SK-N-SH treated with all-trans-retinoic acid at 6 μM for 48 hours (cell line): ENCODE results near the gene FAM47E.

Experiments used
- ATAC-seq: fragments of 200-7000 bp; cut with Tn5 transposase; 3 replicates; pipeline ENCODE4 v1.9.1; 2020; ENCODE audit warnings: mild to moderate bottlenecking, moderate library complexity
- ARNTL ChIP-seq: fragments of 450-650 bp; formaldehyde crosslinking; IDR thresholded peaks from 2 replicates; pipeline ENCODE4 v1.5.0; 2020; ENCODE audit warnings: low read depth, mild to moderate bottlenecking, moderate library complexity, borderline replicate concordance
- BACH2 ChIP-seq: fragments of 250-450 bp; sonication (Bioruptor Pico); IDR thresholded peaks from 2 replicates; pipeline ENCODE4 v1.9.0; 2021; ENCODE audit warnings: mild to moderate bottlenecking, borderline replicate concordance
- CSDC2 ChIP-seq: fragments of 250-450 bp; sonication (Bioruptor Pico); IDR thresholded peaks from 2 replicates; pipeline ENCODE4 v1.5.0; 2020; ENCODE audit warnings: mild to moderate bottlenecking, moderate library complexity
- ESRRG ChIP-seq: fragments of 250-450 bp; sonication (Bioruptor Pico); IDR thresholded peaks from 2 replicates; pipeline ENCODE4 v1.6.1; 2021; ENCODE audit warnings: mild to moderate bottlenecking
- GLIS3 ChIP-seq: fragments of 250-450 bp; sonication (Bioruptor Pico); IDR thresholded peaks from 2 replicates; pipeline ENCODE4 v1.5.0; 2020; ENCODE audit warnings: mild to moderate bottlenecking, moderate library complexity
- OSR1 ChIP-seq: fragments of 250-450 bp; sonication (Bioruptor Pico); IDR thresholded peaks from 2 replicates; pipeline ENCODE4 v1.8.0; 2022; ENCODE audit warnings: moderate library complexity, mild to moderate bottlenecking, inconsistent platforms
- PPARA ChIP-seq: fragments of 250-450 bp; sonication (Bioruptor Pico); IDR thresholded peaks from 2 replicates; pipeline ENCODE4 v1.5.0; 2020; ENCODE audit warnings: mild to moderate bottlenecking, borderline replicate concordance
- SNAI2 ChIP-seq: fragments of 250-450 bp; sonication (Bioruptor Pico); IDR thresholded peaks from 2 replicates; pipeline ENCODE4 v1.5.0; 2020; ENCODE audit warnings: mild to moderate bottlenecking, moderate library complexity
- TCF4 ChIP-seq: fragments of 250-450 bp; sonication (Bioruptor Pico); IDR thresholded peaks from 2 replicates; pipeline ENCODE4 v1.8.0; 2021; ENCODE audit warnings: mild to moderate bottlenecking, moderate library complexity, borderline replicate concordance
- TOX ChIP-seq: fragments of 250-450 bp; sonication (Bioruptor Pico); IDR thresholded peaks from 2 replicates; pipeline ENCODE4 v1.8.0; 2021; ENCODE audit warnings: mild to moderate bottlenecking, moderate library complexity, borderline replicate concordance
- ZC3H10 ChIP-seq: fragments of 250-450 bp; sonication (Bioruptor Pico); IDR thresholded peaks from 2 replicates; pipeline ENCODE4 v1.5.1; 2021; ENCODE audit warnings: mild to moderate bottlenecking, moderate library complexity
- ZFP3 ChIP-seq: fragments of 250-450 bp; sonication (Bioruptor Pico); IDR thresholded peaks from 2 replicates; pipeline ENCODE4 v1.5.0; 2020; ENCODE audit warnings: mild to moderate bottlenecking, moderate library complexity
- ZFP30 ChIP-seq: fragments of 450-650 bp; formaldehyde crosslinking; IDR thresholded peaks from 2 replicates; pipeline ENCODE4 v1.5.0; 2022; ENCODE audit warnings: mild to moderate bottlenecking, moderate library complexity
- ZNF565 ChIP-seq: fragments of 450-650 bp; formaldehyde crosslinking; conservative IDR thresholded peaks from 2 replicates; pipeline ENCODE4 v1.5.0; 2020; ENCODE audit warnings: low read depth, mild to moderate bottlenecking, moderate library complexity
- ZNF70 ChIP-seq: fragments of 450-650 bp; formaldehyde crosslinking; IDR thresholded peaks from 2 replicates; pipeline ENCODE4 v1.5.0; 2020; ENCODE audit warnings: mild to moderate bottlenecking, moderate library complexity
- ZNF8 ChIP-seq: fragments of 450-650 bp; formaldehyde crosslinking; IDR thresholded peaks from 2 replicates; pipeline ENCODE4 v1.5.0; 2020; ENCODE audit warnings: mild to moderate bottlenecking, moderate library complexity
- TF ChIP-seq, protein P1 (sequence below): fragments of 250-450 bp; sonication (Bioruptor Pico); IDR thresholded peaks from 2 replicates; pipeline ENCODE4 v1.5.1; 2020; ENCODE audit warnings: low read depth, mild to moderate bottlenecking, moderate library complexity
- TF ChIP-seq, protein P2 (sequence below): fragments of 250-450 bp; sonication (Bioruptor Pico); IDR thresholded peaks from 2 replicates; pipeline ENCODE4 v1.5.1; 2021; ENCODE audit warnings: mild to moderate bottlenecking, moderate library complexity
- TF ChIP-seq, protein P3 (sequence below): fragments of 250-450 bp; sonication (Bioruptor Pico); IDR thresholded peaks from 2 replicates; pipeline ENCODE4 v1.5.0; 2020; ENCODE audit warnings: mild to moderate bottlenecking, moderate library complexity
- TF ChIP-seq, protein P4 (sequence below): fragments of 250-450 bp; sonication (Bioruptor Pico); IDR thresholded peaks from 2 replicates; pipeline ENCODE4 v1.8.0; 2021; ENCODE audit warnings: low read depth, mild to moderate bottlenecking, moderate library complexity, borderline replicate concordance
- TF ChIP-seq, protein P5 (sequence below): fragments of 250-450 bp; sonication (Bioruptor Pico); IDR thresholded peaks from 2 replicates; pipeline ENCODE4 v1.8.0; 2020; ENCODE audit warnings: mild to moderate bottlenecking, moderate library complexity, borderline replicate concordance

Gene FAM47E

DNA sequence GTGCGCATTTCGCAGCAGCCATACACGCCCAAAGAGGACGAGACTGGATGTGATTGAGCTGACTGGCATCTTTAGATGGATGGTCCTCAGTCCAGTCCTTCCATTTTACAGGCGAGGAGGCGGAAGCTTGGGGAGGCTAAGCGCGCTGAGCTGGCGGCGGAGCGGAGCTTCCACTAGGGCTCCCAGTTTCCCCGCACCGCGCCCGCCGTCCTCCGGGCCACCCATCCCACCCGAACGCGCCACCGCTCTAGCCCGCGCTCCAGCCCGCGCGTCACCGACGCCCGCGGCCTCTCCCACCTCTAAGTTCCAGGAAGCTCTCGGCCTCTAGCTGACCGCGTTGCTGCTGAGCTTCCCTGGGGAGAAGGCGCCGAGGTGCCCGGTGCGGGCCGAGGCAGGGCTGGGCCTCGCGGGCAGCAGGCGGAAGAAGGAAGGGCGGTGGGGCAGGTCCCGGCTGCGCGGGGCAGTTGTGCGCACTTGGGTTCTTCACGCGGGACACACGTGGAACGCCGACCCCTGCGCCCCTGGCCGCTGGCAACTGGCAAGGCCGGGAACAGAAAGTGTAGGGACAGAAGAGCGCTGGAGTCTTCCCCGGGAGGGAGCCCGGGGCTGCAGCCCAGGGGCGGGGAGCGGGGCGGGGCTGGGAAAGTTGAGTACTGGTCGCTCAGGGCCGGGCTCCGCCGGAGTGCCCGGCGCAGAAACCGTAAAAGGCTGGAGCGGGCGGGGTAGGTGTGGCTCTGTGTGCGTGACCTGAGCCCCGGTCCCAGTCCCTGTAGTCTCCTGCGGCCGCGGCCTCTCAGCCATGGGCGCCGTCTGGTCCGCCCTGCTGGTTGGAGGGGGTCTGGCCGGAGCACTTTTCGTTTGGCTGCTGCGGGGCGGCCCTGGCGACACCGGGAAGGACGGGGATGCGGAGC, 54.7 kb downstream of the FAM47E start, which contains the start of gene STBD1 (continued):
- TF ChIP-seq PPARA (CRISPR knock-in tag) = no peak
- TF ChIP-seq ZNF70 = no peak
- no peak for TF ChIP-seq ESRRG (CRISPR knock-in tag)
- TF ChIP-seq, protein P1, sequence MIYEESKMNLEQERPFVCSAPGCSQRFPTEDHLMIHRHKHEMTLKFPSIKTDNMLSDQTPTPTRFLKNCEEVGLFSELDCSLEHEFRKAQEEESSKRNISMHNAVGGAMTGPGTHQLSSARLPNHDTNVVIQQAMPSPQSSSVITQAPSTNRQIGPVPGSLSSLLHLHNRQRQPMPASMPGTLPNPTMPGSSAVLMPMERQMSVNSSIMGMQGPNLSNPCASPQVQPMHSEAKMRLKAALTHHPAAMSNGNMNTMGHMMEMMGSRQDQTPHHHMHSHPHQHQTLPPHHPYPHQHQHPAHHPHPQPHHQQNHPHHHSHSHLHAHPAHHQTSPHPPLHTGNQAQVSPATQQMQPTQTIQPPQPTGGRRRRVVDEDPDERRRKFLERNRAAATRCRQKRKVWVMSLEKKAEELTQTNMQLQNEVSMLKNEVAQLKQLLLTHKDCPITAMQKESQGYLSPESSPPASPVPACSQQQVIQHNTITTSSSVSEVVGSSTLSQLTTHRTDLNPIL = no peak

DNA sequence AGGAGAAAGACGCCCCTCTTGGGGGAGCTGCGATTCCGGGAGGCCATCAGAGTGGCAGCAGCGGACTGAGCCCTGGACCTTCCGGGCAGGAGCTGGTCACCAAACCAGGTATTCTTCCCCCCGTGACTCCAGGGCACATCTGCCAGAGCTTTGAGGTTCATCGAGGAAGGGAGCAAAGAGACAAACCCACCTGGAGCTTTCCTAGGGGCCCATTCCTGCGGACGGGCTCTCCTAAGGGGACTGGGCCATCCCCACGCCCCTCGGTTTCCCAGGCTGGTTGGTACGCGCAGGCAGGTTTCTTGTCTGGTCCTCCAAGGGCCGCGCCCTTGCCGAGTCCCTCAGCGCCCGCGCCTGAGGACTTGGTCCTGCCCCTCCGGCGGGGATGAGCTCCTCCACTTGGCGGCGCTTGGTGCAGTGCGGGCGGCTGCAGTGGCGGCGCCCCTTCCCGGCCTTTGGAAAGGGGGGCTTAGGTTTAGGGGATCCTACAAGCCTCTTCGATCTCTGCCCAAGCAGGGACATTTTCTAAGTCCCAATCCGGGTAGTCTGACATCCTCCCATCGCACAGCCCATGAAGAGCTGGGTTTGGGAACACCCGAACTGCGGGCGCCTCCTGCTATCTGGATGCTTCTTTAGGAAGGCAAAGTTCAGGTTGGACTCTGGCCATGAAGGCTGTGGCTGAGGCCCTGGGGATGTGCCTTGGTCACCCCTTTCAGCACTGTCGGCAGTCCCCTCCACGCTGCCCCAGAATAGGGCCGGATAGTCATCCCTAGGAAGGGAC, 55.5 kb downstream of the FAM47E start:
- TF ChIP-seq ZNF565 (CRISPR knock-in tag) (no peak), BACH2 (CRISPR knock-in tag) (no peak), OSR1 (CRISPR knock-in tag) (no peak), ZNF70 (no peak), ARNTL (CRISPR knock-in tag) (no peak), TOX (CRISPR knock-in tag) (no peak), PPARA (CRISPR knock-in tag) (no peak), ZFP3 (CRISPR knock-in tag) (no peak), CSDC2 (CRISPR knock-in tag) (no peak), TCF4 (CRISPR knock-in tag) (no peak), SNAI2 (CRISPR knock-in tag) (no peak), ZC3H10 (CRISPR knock-in tag) (no peak), ZFP30 (CRISPR knock-in tag) (no peak), ZNF8 (CRISPR knock-in tag) (no peak), GLIS3 (CRISPR knock-in tag) (no peak)
- TF ChIP-seq, protein P2, sequence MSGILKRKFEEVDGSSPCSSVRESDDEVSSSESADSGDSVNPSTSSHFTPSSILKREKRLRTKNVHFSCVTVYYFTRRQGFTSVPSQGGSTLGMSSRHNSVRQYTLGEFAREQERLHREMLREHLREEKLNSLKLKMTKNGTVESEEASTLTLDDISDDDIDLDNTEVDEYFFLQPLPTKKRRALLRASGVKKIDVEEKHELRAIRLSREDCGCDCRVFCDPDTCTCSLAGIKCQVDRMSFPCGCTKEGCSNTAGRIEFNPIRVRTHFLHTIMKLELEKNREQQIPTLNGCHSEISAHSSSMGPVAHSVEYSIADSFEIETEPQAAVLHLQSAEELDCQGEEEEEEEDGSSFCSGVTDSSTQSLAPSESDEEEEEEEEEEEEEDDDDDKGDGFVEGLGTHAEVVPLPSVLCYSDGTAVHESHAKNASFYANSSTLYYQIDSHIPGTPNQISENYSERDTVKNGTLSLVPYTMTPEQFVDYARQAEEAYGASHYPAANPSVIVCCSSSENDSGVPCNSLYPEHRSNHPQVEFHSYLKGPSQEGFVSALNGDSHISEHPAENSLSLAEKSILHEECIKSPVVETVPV (CRISPR knock-in tag) = no peak
- TF ChIP-seq, protein P3, sequence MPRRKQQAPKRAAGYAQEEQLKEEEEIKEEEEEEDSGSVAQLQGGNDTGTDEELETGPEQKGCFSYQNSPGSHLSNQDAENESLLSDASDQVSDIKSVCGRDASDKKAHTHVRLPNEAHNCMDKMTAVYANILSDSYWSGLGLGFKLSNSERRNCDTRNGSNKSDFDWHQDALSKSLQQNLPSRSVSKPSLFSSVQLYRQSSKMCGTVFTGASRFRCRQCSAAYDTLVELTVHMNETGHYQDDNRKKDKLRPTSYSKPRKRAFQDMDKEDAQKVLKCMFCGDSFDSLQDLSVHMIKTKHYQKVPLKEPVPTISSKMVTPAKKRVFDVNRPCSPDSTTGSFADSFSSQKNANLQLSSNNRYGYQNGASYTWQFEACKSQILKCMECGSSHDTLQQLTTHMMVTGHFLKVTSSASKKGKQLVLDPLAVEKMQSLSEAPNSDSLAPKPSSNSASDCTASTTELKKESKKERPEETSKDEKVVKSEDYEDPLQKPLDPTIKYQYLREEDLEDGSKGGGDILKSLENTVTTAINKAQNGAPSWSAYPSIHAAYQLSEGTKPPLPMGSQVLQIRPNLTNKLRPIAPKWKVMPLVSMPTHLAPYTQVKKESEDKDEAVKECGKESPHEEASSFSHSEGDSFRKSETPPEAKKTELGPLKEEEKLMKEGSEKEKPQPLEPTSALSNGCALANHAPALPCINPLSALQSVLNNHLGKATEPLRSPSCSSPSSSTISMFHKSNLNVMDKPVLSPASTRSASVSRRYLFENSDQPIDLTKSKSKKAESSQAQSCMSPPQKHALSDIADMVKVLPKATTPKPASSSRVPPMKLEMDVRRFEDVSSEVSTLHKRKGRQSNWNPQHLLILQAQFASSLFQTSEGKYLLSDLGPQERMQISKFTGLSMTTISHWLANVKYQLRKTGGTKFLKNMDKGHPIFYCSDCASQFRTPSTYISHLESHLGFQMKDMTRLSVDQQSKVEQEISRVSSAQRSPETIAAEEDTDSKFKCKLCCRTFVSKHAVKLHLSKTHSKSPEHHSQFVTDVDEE (CRISPR knock-in tag) = no peak
- TF ChIP-seq, protein P1 = no peak
- TF ChIP-seq, protein P4, sequence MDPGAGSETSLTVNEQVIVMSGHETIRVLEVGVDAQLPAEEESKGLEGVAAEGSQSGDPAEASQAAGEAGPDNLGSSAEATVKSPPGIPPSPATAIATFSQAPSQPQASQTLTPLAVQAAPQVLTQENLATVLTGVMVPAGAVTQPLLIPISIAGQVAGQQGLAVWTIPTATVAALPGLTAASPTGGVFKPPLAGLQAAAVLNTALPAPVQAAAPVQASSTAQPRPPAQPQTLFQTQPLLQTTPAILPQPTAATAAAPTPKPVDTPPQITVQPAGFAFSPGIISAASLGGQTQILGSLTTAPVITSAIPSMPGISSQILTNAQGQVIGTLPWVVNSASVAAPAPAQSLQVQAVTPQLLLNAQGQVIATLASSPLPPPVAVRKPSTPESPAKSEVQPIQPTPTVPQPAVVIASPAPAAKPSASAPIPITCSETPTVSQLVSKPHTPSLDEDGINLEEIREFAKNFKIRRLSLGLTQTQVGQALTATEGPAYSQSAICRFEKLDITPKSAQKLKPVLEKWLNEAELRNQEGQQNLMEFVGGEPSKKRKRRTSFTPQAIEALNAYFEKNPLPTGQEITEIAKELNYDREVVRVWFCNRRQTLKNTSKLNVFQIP (CRISPR knock-in tag) = no peak
- TF ChIP-seq, protein P5, sequence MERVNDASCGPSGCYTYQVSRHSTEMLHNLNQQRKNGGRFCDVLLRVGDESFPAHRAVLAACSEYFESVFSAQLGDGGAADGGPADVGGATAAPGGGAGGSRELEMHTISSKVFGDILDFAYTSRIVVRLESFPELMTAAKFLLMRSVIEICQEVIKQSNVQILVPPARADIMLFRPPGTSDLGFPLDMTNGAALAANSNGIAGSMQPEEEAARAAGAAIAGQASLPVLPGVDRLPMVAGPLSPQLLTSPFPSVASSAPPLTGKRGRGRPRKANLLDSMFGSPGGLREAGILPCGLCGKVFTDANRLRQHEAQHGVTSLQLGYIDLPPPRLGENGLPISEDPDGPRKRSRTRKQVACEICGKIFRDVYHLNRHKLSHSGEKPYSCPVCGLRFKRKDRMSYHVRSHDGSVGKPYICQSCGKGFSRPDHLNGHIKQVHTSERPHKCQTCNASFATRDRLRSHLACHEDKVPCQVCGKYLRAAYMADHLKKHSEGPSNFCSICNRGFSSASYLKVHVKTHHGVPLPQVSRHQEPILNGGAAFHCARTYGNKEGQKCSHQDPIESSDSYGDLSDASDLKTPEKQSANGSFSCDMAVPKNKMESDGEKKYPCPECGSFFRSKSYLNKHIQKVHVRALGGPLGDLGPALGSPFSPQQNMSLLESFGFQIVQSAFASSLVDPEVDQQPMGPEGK (CRISPR knock-in tag) = no peak
- ATAC-seq = peak; percentile 79
